ELR (cell line): ENCODE results near the gene NFIA.

Experiments used
- DNase-seq: peaks from one replicate; pipeline ENCODE4 v3.0.0-alpha.2; 2015; ENCODE audit warnings: low read depth

NFIA gene

DNA sequence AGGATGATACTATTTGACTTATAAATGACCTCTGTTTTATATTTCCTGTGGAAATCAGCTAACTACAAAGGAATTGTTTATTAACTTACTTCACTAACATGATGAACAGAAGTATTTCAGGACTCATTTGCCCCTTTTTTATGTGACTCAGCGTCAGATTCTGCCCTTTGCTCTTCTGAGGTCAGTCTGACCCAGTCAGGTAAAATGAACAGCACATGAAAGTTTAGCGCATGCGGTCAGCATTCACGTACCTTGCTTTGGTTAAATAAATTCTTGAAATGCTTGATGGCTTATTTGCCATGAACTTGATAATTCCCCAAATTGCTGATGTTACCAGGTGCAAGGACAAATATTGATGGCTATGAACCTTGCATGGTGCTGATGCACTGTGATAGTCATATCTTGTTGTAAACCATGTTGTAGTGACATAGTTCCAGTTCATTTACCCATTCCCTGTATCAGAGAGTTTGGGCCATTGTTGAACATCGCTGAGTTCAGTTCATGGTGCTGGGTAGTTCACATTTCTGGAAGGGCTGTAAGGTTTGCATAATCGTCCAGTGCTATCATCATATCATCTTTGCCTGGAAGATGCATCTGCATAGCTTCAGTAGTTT lies 133.4 kb downstream of the NFIA start:
- DNase-seq: no peak

DNA sequence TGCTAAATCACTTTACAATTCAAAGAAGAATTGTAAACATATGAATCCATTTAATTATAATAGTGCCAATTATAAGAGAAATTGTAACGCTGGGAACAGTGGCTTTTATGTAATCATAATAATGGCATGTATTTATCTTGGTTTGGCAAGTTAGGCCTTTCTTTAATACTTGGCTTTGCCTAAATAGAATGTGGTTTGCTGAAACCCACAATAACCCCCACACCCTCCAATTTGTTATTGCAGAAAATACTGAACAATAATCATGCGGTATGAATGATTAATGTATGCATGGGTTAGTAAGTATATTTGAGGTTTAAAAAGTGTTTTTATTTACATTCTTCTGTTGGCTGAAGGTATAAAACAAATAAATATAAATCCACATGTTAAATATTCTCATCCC lies 138.2 kb downstream of the NFIA start:
- DNase-seq: no peak

DNA sequence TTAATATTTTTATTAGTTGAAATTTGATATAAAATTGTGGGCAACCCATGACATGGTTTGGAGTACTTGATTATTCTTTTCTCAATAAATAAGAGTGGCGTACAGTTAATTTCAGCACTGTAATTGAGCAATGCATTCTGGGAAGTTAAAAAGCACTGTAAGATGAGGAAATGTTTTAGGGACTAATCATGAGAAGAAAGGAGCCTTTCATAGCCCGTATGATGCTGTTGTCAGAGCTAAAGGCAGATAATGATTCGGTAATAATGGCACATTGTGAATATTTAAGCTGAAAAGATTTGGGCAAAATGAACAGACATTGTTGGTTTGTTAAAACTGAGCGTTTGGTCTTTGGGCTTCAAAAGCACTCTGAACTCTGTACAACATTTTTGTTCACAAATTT lies 139.3 kb downstream of the NFIA start:
- no peak for DNase-seq

DNA sequence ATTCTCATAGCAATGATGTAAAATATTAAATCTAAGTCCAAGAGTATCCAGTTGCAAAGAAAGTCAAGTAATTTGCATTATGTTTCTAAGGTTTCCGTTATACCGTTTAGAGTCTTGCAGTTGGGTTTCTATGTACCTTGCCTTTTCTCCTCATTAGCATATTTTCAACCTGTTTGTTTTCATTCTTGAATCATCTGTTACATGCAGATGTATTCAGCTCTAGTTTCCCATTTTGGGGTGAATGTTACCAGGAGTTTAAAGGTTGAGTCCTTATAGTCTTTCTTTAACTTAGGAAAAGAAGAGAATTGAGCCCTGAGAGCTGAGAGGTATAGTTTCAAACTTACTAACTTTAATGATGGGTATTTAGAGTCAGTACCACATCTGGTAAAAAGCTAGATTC lies 139.9 kb downstream of the NFIA start:
- DNase-seq: no peak

DNA sequence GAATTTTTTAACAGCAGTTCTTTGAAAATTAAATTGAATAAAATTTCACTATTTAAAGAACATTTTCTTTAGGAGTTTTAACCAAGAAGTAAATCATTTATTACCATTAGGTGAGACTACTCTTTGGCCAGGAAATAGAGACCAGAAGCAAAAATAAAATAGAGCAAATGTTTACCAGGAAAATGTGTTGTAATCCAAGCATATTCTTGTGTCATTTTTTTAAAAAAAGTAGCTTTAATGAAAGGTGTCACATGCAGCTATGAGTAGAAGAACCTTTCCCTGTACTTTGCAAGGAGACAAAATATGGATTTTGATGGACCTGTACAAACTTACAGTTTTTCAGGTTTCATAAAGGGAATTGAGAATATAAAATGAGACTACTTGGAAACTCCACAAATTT lies 140.8 kb downstream of the NFIA start:
- DNase-seq: no peak

DNA sequence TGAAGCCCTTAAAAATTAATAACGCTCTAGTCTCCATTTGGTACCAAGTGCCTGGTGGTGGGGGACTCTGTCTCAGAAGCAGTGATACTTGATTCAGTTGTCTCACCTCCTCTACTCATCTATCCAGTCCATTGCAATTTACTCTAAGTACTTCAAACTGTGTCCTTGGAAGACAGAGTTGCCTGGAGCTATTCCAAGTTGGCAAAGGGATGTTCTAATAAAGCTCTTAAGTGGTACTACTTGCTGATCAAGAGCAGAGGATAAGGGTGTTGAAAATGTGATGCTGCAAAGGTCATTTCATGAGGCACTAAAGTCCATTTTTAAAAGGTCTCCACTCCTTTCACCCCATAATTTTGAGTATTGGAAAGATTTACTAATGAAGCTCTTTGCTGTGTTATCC lies 142.2 kb downstream of the NFIA start:
- DNase-seq: no peak

DNA sequence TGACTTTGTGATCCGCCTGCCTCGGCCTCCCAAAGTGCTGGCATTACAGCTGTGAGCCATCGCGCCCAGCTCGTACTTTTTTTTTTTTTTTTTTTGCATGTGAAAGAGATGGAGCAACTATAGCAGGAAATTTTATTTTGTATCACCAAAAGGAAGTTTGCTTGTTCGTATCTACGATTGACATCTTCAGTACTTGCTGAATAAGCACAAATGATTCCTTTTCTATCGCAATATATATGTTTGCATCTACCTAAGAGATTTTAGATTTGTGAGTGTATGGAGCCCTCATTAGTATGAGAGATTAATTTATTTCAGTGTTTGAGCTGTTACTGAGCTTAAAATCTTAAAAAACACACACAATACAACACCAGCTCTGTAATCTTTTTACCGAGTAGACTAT lies 143.1 kb downstream of the NFIA start:
- DNase-seq: no peak

DNA sequence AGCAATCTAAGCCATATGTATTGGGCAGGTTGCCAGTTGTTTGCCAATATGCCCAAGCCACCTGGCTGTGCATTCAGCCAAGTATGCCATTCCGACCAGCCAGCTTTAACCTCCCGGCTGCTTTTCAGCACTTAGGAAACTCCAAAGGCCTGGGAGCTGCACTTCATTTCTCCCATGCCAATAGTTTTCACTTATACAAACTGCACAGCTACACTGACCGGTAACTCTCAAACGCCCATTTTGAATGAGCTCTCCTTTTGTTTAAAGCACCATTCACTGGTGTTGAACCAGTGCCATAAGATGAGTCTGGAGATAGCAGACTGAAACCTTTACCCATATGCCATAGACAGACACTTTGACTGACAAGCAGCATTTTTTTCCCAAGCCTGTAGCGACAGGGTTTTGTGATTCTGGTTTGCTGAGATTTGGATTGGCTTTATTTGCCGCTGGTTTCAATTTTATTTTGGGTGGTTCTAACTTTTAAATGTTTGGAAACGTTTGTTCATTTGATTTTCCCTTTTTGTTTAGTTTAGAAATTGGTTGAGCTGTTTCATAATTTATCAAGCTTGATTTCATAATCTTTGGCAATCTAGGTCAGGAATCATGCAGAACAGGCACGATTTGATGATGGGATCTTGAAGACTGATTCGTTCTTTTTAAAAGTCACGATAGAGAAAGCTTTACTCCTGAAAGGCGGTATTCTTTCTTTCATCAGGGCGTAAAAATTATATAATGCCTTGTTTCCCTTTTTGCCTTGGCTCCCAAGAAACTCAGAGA lies 144.6 kb downstream of the NFIA start:
- DNase-seq: no peak

DNA sequence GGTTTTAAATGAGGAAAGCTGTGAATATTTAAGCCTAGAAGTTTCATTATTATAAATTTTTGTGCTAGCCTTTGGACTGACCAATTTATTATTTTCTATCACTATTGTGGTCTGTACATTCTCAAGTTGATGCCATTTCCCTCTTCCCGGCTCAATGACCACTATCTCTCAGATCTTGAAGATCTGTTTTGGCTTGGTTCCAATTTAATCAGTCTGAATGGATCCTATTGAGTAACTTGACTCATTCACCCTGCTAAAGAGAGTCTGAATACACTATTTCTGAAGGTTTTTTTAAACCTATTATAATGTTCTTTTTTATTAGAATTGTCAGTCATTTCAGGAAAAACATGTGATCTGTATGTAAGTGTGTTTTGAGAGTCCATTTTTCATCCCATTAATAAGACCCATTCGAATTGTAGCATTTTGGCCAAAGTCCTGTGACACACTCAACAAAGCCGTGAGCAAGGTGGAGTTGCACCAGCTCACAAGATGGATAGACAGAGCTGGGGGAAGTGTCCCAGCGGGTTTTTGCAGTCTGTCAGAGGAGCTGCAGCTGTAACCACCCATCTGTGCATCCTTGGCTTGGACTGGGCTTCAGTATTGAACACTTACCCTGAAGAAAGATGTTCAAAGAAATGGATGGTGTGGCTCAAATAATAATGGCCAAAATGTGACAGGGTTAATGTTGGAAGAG lies 145.6 kb downstream of the NFIA start:
- no peak for DNase-seq

DNA sequence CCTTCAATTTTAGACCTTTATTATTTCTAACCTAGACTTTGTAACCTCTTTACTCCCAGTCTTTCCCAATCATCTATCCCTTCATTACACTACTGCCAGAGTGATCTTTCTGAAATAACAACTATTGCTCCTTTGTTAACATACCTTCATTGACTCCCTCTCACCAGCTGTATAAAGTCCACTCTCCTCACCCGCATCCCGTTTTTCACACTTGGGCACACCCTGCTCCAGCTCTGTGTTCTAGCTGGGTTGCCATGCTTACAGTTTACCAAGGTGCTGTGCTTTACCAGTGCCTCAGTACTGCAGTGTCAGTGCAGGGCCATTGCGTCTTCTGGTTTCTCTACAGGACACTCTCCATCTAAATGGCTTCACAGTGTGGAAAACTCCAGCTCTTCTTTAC lies 148.2 kb downstream of the NFIA start:
- no peak for DNase-seq

DNA sequence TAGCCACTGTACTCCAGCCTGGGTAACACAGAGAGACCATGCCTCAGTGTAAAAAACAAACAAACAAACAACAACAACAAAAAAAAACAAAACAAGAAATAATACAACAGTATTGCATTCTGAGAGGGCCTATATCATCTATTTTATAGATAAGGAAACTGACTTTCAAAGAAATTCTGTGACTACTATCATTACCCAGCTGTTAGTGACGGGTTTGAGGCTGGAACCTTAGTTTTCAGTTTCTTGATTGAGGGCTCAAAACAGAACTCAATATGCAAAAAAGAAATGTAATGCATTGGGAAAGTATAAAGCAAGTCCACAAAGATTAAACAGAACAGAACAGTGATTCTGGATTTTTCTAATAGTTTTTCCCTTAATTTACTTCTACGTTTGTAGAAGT lies 149.4 kb downstream of the NFIA start:
- DNase-seq: no peak

DNA sequence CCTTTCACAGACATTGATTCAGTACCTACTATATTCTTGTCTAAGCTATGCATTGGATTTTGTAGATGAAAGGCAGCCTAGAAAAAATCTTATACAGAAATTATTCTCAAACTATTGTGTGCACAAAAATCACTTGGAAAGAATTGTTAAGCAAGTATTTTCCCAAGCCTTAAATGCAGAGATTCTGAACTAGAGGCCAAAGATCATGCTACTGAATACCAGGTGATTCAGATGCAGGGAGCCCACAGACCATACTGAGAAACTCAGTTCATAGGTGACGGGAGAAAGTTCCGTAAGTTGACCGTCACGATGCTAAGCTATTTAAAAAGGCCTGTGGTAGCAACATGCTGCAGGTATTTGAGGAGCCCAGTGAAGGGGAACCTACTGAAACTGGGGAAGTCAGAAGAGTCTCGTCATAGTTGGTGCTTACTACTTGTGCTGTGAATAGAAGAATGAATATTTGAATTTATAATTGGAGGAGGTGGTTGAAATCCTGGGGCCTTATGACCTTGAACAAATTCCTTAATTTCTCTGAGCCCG lies 150.8 kb downstream of the NFIA start:
- DNase-seq: no peak

DNA sequence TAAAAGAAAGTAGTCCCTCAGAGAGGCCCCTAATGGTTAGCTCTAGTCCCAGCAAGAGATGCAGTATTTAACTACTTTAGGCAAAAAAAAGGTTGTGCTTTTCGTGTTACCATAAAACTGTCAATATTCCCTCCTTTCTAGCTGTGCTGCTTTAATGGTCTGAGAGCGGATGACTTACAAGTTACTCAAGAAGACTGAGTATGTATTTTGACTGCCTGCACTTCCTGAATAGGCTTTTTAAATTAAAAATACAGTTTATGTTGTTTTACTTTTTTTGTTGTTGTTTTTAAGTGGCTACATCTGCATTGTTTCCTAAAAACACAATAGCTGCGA lies 152.2 kb downstream of the NFIA start:
- no peak for DNase-seq

DNA sequence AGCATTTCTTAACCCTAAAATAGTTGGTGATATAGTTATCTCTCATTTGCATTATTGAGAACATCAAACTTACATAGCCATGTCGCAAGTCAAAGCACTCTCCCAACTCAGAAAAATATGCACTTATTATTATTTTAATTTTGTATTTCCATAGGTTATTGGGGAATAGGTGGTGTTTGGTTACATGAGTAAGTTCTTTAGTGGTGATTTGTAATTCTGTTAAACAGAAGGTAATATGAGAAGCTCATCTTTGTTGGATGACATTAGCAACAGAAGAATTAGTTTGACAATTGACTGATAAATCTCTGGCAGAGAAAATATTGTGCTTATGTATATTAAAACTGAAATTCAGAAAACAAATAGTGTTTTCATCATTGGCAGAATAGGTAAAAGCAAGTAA lies 154.8 kb downstream of the NFIA start:
- DNase-seq: no peak

DNA sequence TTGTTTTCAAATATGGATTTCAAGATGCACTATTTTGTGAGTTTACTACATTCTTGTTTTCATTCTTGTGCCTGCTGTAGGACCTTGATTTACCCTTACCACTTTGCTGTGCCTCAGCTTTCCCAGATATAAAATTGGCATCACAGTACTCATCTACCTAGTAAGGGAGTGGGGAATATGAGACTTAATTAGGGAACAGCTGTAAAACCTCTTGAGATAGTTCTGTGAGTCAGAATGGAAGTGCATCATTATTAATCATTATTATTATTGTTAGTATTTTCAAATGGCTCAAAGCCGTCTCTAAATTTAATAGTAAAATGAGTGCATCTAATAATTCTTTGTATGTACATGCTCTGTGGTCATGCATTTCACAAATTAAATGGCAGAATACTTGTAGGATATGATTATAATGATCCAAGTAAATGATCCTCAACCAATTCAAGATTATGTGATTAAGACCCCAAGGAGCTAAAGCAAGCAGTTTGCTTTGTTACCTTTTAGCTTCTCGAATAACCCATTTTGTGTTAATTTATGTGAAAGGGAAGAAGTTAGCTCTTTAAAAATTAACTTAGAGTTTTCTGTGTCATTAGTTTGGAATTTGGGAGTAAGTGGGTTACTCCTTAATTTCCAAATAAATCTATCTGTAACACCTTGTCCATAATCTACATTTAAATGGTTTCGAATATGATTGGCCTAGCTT lies 155.4 kb downstream of the NFIA start:
- no peak for DNase-seq

DNA sequence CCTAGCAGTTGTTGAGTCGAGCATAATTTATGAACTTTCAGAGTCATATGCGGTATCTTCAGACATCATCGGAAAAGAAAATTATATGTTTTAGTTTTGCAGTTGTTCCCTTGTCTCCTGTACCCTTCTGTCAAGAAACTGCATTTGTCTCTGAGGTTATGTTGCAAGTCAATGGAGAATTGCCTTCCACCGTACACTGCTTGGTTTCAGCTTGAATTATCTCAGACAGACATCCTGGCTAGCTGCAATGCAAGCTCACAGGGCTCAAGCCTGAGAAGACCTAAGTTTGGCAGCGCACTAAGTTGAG lies 156.0 kb downstream of the NFIA start:
- DNase-seq: no peak

DNA sequence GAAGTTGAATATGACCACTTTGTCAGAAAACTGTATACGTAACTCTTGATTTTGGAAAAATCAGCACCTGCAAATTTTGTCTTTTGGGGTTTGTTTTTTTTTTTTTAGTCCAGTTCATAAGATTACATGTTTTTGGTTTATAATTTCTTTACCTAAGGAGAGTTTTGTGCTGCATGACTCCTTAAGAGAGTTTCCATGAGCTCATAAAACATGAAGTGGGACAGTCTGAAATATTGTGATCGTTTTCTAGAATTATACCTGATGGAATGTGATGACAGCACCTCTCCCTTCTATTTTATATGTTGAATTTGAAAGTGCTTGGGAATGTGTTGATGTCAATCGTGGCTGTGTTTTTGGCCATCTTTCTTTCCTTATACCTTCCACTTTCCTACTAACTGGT lies 158.5 kb downstream of the NFIA start:
- no peak for DNase-seq

DNA sequence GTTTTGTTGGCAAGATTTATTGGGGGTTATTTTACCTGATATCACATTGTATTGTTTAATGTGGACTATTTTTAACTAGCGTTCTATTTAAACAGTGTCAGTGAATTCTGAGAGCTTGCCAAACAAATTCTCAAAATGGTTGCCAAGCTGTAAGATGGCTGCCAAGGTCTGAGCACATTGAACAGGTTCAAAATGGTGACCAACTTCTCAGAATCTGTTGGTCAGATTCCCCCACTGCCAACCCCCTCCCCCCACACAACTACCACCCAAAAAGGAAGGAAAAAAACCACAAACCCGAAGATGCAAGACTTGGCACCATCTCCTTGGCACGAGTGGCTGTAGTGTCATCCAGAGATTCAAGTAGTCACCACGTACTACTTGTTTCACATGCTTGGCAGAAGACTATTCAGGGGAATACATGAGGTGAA lies 159.1 kb downstream of the NFIA start:
- DNase-seq: no peak

DNA sequence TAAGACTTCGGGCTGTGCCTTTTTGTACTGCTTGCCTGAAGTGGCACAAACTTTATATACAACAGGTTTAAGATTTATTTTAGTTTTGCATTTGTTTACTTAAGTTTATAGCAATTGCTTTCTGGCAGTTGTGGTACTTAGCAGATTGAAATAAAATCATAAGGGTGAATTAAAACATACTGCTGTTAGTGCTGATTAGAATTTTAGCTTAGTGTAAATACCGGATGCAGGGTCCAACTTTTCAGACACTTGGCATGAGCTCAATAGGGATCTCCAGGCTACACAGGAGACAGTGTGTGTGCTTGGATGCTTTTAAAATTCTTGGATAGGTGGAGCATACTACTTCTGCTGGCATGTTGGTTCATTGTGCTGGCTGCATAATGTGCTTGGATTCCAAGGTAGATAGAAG lies 159.6 kb downstream of the NFIA start:
- DNase-seq: no peak

DNA sequence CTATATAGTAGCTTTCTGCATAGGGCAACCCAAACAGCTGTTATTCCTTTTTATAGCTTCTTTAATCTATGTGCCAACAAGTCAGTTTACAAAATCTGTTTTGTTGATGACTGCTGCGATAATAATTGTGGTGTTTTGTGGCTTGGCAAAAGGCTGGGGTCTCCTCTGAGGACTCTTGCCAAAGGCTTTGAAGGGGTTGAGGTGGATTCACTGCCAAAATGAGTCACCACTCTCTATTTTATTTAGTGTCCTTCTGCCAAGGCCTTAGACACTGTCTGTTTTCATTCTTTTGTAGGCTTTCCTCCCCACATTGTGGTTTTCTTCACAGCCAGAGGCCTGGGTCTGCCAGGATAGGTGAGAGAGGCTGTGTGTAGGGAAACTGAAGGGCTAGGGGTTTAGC lies 161.8 kb downstream of the NFIA start:
- DNase-seq: no peak

DNA sequence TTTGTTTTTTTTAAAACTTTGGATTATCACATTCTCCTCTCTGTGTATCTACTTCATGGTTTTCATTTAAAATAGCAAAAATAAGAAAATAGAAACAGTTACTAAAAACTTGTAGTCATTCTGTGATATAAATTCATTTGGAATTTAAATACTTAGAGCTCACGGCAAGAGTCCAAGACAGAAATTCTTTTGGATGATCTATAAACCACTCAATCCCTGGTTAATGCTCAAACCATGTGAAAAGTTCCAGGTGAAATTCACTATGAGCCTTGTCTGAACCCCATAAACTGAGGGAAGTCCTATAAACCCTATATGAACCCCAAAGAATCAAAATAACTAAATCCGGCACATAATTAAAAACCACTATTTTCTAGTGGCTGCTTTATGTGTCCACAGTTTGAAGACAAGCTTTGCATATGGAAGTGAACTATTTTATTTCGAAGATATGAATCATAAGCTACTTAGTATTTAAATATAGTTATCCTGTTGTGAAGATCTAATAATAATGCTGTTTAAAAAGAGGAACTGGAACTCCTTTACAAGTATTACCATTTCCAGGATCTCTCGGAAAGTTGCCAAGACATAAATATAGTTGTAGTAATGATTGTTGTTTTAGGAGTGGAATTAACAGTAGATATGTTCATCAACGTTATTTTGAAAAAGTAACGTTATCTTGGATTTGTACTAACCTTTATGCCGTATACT lies 163.5 kb downstream of the NFIA start:
- no peak for DNase-seq
